ENCODE data around the gene SP1. TPM values are rescaled to one million over a fixed set of nuclear protein-coding genes. Genes with fewer than 3 reads are reported as not detected.

SP1 gene
- total and polyA plus RNA-seq, 9 of the 15 experiments (the other 6 are each of a cell fraction or from before 2014, with no cell fraction given) = 8.0 to 65.5 (median 41.6) TPM

DNA sequence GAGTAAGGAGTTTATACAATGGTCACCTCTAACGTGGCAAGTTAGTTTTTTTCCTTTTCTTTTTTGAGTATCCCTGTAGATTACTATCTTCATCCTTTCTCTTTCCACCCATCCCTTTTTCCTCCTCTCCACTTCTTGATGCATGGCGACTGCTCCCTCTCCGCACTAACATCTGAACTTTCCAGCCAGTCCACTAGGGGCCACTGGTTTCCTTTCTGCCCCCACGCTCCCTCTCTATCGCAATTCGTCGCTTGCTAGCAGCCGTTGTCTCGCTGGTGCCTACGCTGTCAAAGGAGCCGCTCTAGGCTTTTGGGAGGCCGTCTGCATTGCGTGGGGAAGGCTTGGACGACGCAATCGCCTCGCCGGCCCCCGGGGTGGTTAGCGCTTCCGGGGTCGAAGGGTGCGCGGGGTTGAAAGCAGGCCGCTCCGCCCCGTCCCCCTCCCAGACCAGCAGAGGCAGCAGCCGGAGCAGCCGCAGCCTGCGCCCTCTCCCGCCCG lies 71.7 kb downstream of the SP1 start, which contains the start of gene PCBP2 (continued):
- TF ChIP-seq MAX (CRISPR knock-in tag; IDR thresholded peaks at IDR 0.05) (peak; percentile 75), ZNF175 (CRISPR knock-in tag; IDR thresholded peaks at IDR 0.05; ENCODE audit: low read depth) (no peak; the same call in 1 of the 2 replicates), ZZZ3 (IDR thresholded peaks at IDR 0.05) (peak; percentile 91), MXI1 (IDR thresholded peaks at IDR 0.05; ENCODE audit: low read depth, low read length) (peak; percentile 63; the same call in 1 of the 2 replicates), ZNF232 (CRISPR knock-in tag; IDR thresholded peaks at IDR 0.05) (no peak), ZSCAN32 (CRISPR knock-in tag; IDR thresholded peaks at IDR 0.05) (no peak), ZNF445 (CRISPR knock-in tag; IDR thresholded peaks at IDR 0.05; ENCODE audit: low read depth) (no peak), ID3 (CRISPR knock-in tag; IDR thresholded peaks at IDR 0.05) (no peak), ID3 (tag; IDR thresholded peaks at IDR 0.05) (no peak), ZNF644 (tag; IDR thresholded peaks at IDR 0.05; ENCODE audit: low read depth) (no peak), NFIC (IDR thresholded peaks at IDR 0.05) (no peak; the same call in 1 of the 2 replicates), NR0B1 (IDR thresholded peaks at IDR 0.05; ENCODE audit: partially characterized antibody) (no peak), ZC3H11A (IDR thresholded peaks at IDR 0.05; ENCODE audit: low read depth, low read length) (no peak), SMARCB1 (IDR thresholded peaks at IDR 0.05; ENCODE audit: insufficient read length, low read depth) (no peak), ZNF695 (CRISPR knock-in tag; IDR thresholded peaks at IDR 0.05) (no peak), MLLT1 (IDR thresholded peaks at IDR 0.05) (peak; percentile 34 to 93; a peak in 2 of 4 replicates), HDAC8 (tag; IDR thresholded peaks at IDR 0.05) (no peak), SPI1 (IDR thresholded peaks at IDR 0.05; ENCODE audit: borderline replicate concordance, low read depth, low read length) (0 out of 2 replicates have a peak, but pooled peaks have one; percentile 1), HDAC1 (IDR thresholded peaks at IDR 0.05) (peak in 1 of 2 experiments; percentile 75; a peak in 1 of 4 replicates), TCF3 (CRISPR knock-in tag; IDR thresholded peaks at IDR 0.05) (peak; percentile 34; the same call in 1 of the 2 replicates), NCOA4 (IDR thresholded peaks at IDR 0.05; ENCODE audit: partially characterized antibody) (peak; percentile 30), POLR2G (IDR thresholded peaks at IDR 0.05; ENCODE audit: low read depth, low read length) (peak; percentile 90), RBFOX2 (IDR thresholded peaks at IDR 0.05; ENCODE audit: low read depth, low read length) (peak; percentile 91), CEBPB (tag; IDR thresholded peaks at IDR 0.05) (peak; percentile 82), MTA3 (IDR thresholded peaks at IDR 0.05; ENCODE audit: borderline replicate concordance) (peak; percentile 96)
- TF ChIP-seq, protein P1, sequence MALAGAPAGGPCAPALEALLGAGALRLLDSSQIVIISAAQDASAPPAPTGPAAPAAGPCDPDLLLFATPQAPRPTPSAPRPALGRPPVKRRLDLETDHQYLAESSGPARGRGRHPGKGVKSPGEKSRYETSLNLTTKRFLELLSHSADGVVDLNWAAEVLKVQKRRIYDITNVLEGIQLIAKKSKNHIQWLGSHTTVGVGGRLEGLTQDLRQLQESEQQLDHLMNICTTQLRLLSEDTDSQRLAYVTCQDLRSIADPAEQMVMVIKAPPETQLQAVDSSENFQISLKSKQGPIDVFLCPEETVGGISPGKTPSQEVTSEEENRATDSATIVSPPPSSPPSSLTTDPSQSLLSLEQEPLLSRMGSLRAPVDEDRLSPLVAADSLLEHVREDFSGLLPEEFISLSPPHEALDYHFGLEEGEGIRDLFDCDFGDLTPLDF (CRISPR knock-in tag; IDR thresholded peaks at IDR 0.05) = peak; percentile 27; the same call in 1 of the 2 replicates
